ENCODE measurements around the gene MTERF1. TPM values are rescaled to one million over a fixed set of nuclear protein-coding genes. Genes with fewer than 3 reads are reported as not detected.

MTERF1 gene
- total and polyA plus RNA-seq, 9 of the 15 experiments (the other 6 are each of a cell fraction or from before 2014, with no cell fraction given): 15.7 to 49.2 (median 29.1) TPM

- TF ChIP-seq CTCF (IDR thresholded peaks at IDR 0.05 in 2 of 3, conservative IDR thresholded peaks at IDR 0.05 in 1 of 3; ENCODE audit: insufficient read depth in 2 of 3, low read depth in 1 of 3, low read length in 3 of 3) (peak; percentile 61 to 77 (median 69)), ZNF197 (CRISPR knock-in tag; IDR thresholded peaks at IDR 0.05; ENCODE audit: low read depth) (no peak), MTA1 (IDR thresholded peaks at IDR 0.05; ENCODE audit: borderline replicate concordance) (no peak), CBFB (CRISPR knock-in tag; IDR thresholded peaks at IDR 0.05) (no peak), EP300 (IDR thresholded peaks at IDR 0.05; ENCODE audit: low read length) (0 out of 2 replicates have a peak, but pooled peaks have one; percentile 31), NFE2 (IDR thresholded peaks at IDR 0.05; ENCODE audit: low read depth) (no peak), EHMT2 (IDR thresholded peaks at IDR 0.05) (peak; percentile 56; the same call in 1 of the 2 replicates), TFAM (CRISPR knock-in tag; conservative IDR thresholded peaks at IDR 0.05) (no peak), ZNF253 (CRISPR knock-in tag; conservative IDR thresholded peaks at IDR 0.05) (no peak), FOXK2 (conservative IDR thresholded peaks at IDR 0.05 in 1 of 2, IDR thresholded peaks at IDR 0.05 in 1 of 2; ENCODE audit: low read depth in 2 of 2) (peak in 1 of 2 experiments; percentile 49; a peak in 1 of 4 replicates), HDAC3 (IDR thresholded peaks at IDR 0.05; ENCODE audit: borderline replicate concordance, partially characterized antibody) (no peak), NR2C2 (CRISPR knock-in tag; IDR thresholded peaks at IDR 0.05) (no peak), NR2C2 (tag; IDR thresholded peaks at IDR 0.05) (peak; percentile 19; the same call in 1 of the 2 replicates), KDM1A (IDR thresholded peaks at IDR 0.05) (peak; percentile 53 to 58; a peak in 2 of 4 replicates), RAD21 (CRISPR knock-in tag; conservative IDR thresholded peaks at IDR 0.05 in 1 of 2, IDR thresholded peaks at IDR 0.05 in 1 of 2) (peak; percentile 10 to 61; a peak in 2 of 4 replicates), DPF2 (IDR thresholded peaks at IDR 0.05) (peak; percentile 63; the same call in 1 of the 2 replicates), SMC3 (conservative IDR thresholded peaks at IDR 0.05; ENCODE audit: insufficient read depth, low read depth, low read length) (0 out of 2 replicates have a peak, but pooled peaks have one; percentile 25), REST (IDR thresholded peaks at IDR 0.05; ENCODE audit: borderline replicate concordance) (peak; percentile 44; the same call in 1 of the 2 replicates), REST (CRISPR knock-in tag; IDR thresholded peaks at IDR 0.05; ENCODE audit: low read depth) (no peak)
Measured at GRCh38 chr7:91852263-91852741, 28.2 kb downstream of the MTERF1 start (continued).

Data from K562 (cell line).